Chondrocyte (in vitro differentiated cells): ENCODE data around the gene ZNF768. TPM values are rescaled to one million over a fixed set of nuclear protein-coding genes. Genes with fewer than 3 reads are reported as not detected.

ENCODE experiments used
- DNase-seq: peaks from one replicate; pipeline ENCODE4 v3.0.0; 2021; ENCODE audit warnings: mixed read lengths, low spot score
- H3K27ac Mint-ChIP-seq: one replicate; pipeline ENCODE4 v1.8.0; 2021; ENCODE audit warnings: mild to moderate bottlenecking, moderate library complexity, mixed read lengths; ENCODE audit not compliant: unreplicated experiment
- H3K27me3 Mint-ChIP-seq: 2 replicates; pipeline ENCODE4 v1.8.0; 2021; ENCODE audit warnings: low read depth, mixed read lengths
- H3K36me3 Mint-ChIP-seq: 2 replicates; pipeline ENCODE4 v1.8.0; 2021; ENCODE audit warnings: low read depth, mixed read lengths
- H3K4me1 Mint-ChIP-seq: 2 replicates; pipeline ENCODE4 v1.8.0; 2021; ENCODE audit warnings: low read depth, mild to moderate bottlenecking, mixed read lengths
- H3K4me3 Mint-ChIP-seq: one replicate; pipeline ENCODE4 v1.8.0; 2021; ENCODE audit warnings: mild to moderate bottlenecking, moderate library complexity, mixed read lengths; ENCODE audit not compliant: unreplicated experiment
- H3K9me3 Mint-ChIP-seq: 2 replicates; pipeline ENCODE4 v1.8.0; 2021; ENCODE audit warnings: low read depth, mixed read lengths
- total RNA-seq: library from RNA; stranded (reverse); gene quantifications from 3 replicates; pipeline ENCODE4 v1.2.1, GENCODE V29; 2021
- TF ChIP-seq, protein P1 (sequence below): fragments of 200-600 bp; sonication (generic); IDR thresholded peaks from 2 replicates; pipeline ENCODE4 v1.5.0; 2021; ENCODE audit warnings: antibody characterized with exemption, mild to moderate bottlenecking, moderate library complexity

ZNF768 gene
- total RNA-seq, 1 donor from 2014 or later: 30.0 TPM

GRCh38 chr16:30558789-30559377 lies 32.5 kb upstream of the ZNF768 start:
- no peaks in the 10 kb centered on the region for H3K9me3 Mint-ChIP-seq

GRCh38 chr16:30557957-30558788 lies 31.8 kb upstream of the ZNF768 start, which contains the start of gene ZNF764:
Gene ZNF764, minus strand, starts transcription at chr16:30558374. Its CDS starts 192 bp downstream, at chr16:30558182.
- DNase-seq: peak; percentile 76
- H3K27me3 Mint-ChIP-seq: no peaks in the 10 kb centered on the region
- peaks cover 12% of the 10 kb centered on the region for H3K36me3 Mint-ChIP-seq
- peak within 1 kb of the TSS; percentile 81 for H3K27ac Mint-ChIP-seq
- TF ChIP-seq, protein P1, sequence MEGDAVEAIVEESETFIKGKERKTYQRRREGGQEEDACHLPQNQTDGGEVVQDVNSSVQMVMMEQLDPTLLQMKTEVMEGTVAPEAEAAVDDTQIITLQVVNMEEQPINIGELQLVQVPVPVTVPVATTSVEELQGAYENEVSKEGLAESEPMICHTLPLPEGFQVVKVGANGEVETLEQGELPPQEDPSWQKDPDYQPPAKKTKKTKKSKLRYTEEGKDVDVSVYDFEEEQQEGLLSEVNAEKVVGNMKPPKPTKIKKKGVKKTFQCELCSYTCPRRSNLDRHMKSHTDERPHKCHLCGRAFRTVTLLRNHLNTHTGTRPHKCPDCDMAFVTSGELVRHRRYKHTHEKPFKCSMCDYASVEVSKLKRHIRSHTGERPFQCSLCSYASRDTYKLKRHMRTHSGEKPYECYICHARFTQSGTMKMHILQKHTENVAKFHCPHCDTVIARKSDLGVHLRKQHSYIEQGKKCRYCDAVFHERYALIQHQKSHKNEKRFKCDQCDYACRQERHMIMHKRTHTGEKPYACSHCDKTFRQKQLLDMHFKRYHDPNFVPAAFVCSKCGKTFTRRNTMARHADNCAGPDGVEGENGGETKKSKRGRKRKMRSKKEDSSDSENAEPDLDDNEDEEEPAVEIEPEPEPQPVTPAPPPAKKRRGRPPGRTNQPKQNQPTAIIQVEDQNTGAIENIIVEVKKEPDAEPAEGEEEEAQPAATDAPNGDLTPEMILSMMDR: peak; percentile 38
- H3K9me3 Mint-ChIP-seq: no peaks in the 10 kb centered on the region
- H3K4me1 Mint-ChIP-seq: peaks cover 17% of the 10 kb centered on the region
- peak within 1 kb of the TSS; percentile 74 for H3K4me3 Mint-ChIP-seq

More at GRCh38 chr16:30558789-30559377, 32.5 kb upstream of the ZNF768 start:
- H3K4me3 Mint-ChIP-seq: peak overlapping the region; percentile 74
- peak overlapping the region; percentile 81 for H3K27ac Mint-ChIP-seq
- no peak for DNase-seq
- TF ChIP-seq, protein P1: no peak
- peaks cover 17% of the 10 kb centered on the region for H3K4me1 Mint-ChIP-seq
- peaks cover 7% of the 10 kb centered on the region for H3K36me3 Mint-ChIP-seq
- H3K27me3 Mint-ChIP-seq: no peaks in the 10 kb centered on the region

DNA sequence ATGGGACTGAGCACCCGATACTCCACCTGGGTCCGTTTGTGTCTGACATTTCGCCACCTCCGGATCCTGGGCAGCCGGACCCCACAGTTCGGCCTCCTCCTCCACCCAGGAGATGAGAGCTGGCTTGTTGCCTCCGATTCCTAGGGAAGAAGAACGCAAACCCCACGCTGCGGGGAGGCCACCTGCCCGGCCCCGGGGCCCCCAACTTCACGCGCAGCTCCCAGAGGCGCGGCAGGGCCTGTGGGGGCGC lies 31.3 kb upstream of the ZNF768 start:
- H3K9me3 Mint-ChIP-seq: no peaks in the 10 kb centered on the region

DNA sequence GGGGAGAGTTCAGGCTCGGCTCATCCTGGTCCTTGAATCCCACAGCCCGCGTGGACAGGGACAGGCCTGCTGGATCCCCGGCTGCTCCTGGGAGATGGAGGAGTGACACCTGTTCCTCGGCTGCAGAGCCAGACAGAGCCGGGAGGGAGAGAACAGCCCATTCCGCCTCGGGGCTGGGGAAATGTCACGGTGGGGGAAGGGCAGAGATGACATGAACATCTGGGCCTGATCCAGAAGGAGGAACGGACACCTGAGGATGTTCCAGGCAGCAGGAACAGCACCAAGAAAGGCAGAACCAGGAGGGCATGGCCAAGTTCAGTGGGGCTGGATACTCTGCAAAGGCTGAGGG lies 29.7 kb upstream of the ZNF768 start:
- H3K4me3 Mint-ChIP-seq: no peak overlapping the region
- no peak for DNase-seq
- H3K27ac Mint-ChIP-seq: no peak overlapping the region
- H3K27me3 Mint-ChIP-seq: no peaks in the 10 kb centered on the region
- H3K9me3 Mint-ChIP-seq: no peaks in the 10 kb centered on the region
- TF ChIP-seq, protein P1: no peak
- H3K4me1 Mint-ChIP-seq: peaks cover 17% of the 10 kb centered on the region
- peaks cover 12% of the 10 kb centered on the region for H3K36me3 Mint-ChIP-seq

More for the DNA sequence above, 31.3 kb upstream of the ZNF768 start:
- Mint-ChIP-seq H3K4me1 (peaks cover 17% of the 10 kb centered on the region), H3K36me3 (peaks cover 12% of the 10 kb centered on the region), H3K4me3 (peak overlapping the region; percentile 74), H3K27me3 (no peaks in the 10 kb centered on the region), H3K27ac (peak overlapping the region; percentile 77)
- TF ChIP-seq, protein P1: no peak
- DNase-seq: no peak

DNA sequence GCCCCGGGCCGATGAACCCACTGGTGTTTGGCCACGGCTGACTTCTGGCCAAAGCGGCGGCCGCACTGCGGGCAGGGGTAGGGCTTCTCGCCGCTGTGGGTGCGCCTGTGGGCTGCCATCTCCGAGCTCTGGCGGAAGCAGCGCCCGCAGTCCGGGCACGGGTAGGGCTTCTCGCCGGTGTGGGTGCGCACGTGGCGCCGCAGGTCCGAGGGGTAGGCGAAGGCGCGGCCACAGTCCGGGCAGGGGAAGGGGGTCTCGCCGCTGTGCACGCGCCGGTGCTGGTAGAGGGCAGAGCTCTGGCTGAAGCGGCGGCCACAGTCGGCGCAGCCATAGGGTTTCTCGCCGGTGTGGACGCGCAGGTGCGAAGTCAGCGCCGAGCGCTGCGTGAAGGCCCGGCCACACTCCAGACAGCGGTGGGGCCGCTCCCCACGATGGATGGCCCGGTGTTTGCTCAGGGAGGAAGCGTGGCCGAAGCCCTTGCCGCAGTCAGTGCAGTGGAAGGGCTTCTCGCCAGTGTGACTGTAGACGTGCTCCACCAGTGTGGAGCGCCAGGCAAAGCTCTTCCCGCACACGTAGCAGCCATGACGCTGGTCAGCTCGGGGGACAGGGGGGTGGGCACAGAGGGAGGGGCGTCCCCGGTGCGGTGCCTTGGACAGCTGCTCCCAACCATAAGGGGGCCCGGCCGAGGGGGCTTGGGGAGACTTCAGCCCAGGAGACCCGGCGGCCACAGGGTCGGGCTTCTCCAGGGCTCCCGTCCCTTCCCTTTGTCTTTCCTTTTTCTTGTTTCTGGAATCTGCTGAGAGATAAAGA lies 29.2 kb upstream of the ZNF768 start:
- TF ChIP-seq, protein P1: no peak
- H3K4me3 Mint-ChIP-seq: no peak overlapping the region

More for the DNA sequence above, 29.2 kb upstream of the ZNF768 start:
- Mint-ChIP-seq H3K9me3 (no peaks in the 10 kb centered on the region), H3K36me3 (peaks cover 12% of the 10 kb centered on the region), H3K27ac (no peak overlapping the region), H3K27me3 (no peaks in the 10 kb centered on the region), H3K4me1 (peaks cover 17% of the 10 kb centered on the region)
- peak; percentile 87 for DNase-seq
